LNCaP clone FGC (cell line): ENCODE results near the gene USP6NL.

ENCODE experiments used
- DNase-seq: peaks from one replicate; pipeline ENCODE4 v3.0.0-alpha.2; 2011; ENCODE audit warnings: low read depth
- H3K4me3 ChIP-seq: 2 replicates; pipeline ENCODE4 v1.5.1; 2011; ENCODE audit warnings: mild to moderate bottlenecking, low read depth, low read length, control low read depth
- TF ChIP-seq, protein P1 (sequence below): IDR thresholded peaks from 2 replicates; pipeline ENCODE4 v1.5.1; 2012; ENCODE audit warnings: mild to moderate bottlenecking; ENCODE audit not compliant: control insufficient read depth, insufficient read depth; ENCODE audit errors: extremely low read depth

Gene USP6NL

DNA sequence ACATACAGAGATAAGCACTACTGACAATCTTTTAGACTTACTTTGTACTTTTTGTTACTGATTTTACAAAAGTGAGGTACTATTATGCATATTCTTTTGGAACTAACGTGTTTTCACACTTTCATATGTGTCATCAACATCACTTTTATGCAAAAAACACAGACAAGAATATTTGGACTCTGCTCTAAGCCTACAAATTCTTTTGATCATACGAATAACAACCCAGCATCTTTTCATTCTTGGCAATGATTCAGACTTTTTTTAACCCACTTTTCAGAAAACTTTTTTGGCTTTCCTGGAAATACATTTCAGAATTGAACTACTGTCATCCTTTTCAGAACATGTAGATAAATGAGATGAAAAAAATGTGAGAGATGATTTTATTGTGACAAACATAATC is 30.2 kb downstream of the USP6NL start:
- TF ChIP-seq, protein P1, sequence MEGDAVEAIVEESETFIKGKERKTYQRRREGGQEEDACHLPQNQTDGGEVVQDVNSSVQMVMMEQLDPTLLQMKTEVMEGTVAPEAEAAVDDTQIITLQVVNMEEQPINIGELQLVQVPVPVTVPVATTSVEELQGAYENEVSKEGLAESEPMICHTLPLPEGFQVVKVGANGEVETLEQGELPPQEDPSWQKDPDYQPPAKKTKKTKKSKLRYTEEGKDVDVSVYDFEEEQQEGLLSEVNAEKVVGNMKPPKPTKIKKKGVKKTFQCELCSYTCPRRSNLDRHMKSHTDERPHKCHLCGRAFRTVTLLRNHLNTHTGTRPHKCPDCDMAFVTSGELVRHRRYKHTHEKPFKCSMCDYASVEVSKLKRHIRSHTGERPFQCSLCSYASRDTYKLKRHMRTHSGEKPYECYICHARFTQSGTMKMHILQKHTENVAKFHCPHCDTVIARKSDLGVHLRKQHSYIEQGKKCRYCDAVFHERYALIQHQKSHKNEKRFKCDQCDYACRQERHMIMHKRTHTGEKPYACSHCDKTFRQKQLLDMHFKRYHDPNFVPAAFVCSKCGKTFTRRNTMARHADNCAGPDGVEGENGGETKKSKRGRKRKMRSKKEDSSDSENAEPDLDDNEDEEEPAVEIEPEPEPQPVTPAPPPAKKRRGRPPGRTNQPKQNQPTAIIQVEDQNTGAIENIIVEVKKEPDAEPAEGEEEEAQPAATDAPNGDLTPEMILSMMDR: no peak
- no peak overlapping the region for H3K4me3 ChIP-seq
- no peak for DNase-seq

DNA sequence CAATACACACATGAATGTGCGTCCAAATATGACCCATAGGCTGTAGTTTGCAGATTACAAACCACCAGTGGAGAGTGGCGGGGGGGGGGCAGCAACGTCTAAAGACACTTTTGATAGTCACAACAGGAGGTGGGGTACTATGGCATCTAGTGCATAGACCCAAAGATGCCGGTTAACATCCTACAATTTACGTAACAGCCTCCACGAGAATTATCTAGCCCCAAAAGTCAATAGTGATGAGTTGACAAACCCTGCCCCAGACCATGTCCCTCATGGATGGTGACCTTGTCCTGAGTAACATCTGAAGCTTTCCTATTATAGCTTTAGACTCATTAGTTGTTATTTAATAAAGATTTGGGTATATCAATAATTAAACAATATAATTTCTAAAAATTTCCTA is 31.6 kb downstream of the USP6NL start:
- DNase-seq: no peak
- TF ChIP-seq, protein P1: no peak
- no peak overlapping the region for H3K4me3 ChIP-seq

DNA sequence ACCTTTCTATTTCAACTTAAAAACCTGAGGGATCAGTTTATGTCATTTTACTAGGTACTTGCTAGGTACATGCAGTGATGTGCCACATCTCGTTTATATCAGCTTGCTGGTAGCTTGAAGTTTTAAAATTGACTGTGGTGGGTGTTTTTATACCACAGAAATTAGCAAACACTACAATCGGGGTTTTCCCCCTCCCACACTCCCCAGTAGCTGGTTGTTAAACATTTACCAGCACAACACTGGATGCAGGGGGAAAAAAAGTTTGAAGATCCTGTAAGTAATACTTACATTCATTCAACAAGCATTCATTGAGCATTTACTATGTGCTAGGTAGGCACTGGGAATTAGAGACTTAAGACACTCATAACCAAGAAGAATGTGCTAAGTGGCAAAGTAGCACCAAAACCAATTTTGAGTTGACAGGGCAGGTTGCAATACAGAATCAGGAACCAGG is 32.6 kb downstream of the USP6NL start:
- TF ChIP-seq, protein P1: no peak
- no peak for DNase-seq
- H3K4me3 ChIP-seq: no peak overlapping the region

DNA sequence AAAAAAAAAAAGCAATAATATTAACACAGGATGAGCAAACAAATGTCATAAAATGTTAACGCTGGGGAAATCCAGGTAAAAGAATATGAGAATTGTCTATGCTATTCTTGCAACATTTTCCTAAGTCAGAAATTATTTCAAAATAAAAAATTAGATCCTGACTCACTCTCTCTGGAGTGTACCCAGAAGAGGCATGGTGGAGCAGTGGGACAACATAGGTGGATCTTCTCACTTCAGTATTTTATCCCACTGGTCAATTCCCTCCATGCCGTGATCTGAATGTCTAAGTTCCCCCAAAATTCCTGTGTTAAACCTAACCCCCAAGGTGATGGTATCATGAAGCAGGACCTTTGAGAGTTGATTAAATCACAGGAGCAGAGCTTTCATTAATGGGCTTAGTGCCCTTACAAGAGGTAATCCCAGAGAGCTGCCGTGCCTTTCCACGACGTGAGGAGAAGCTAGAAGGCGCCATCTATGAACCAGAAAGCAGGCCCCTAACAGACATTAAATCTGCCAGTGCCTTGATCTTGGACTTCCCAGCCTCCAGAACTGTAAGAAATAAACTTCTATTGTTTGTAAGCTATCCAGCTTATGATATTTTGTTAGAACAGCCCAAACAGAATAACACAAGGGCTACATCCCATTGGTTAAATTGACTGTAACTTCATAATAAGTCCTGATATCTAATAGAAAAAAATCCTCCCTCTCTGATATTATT is 35.2 kb downstream of the USP6NL start:
- TF ChIP-seq, protein P1: no peak

DNA sequence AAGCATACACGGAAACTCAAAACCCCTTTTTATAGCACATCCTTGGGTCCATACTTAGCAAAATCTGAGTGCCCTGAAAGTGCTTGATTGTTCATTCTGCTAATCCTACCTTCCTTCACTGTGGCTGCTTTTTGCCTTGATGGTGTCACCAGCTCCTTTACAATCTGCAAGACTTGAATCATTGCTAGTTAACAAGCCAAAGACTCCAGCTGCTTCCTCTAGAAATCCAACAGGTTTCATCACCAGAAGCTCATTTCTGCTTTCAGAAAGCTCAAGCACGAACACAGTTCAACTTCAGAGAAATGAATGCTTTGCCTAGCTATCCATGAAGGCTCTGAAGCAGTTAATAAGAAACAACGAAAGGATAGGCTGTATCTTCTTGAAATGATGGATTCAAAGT is 38.0 kb downstream of the USP6NL start:
- TF ChIP-seq, protein P1: no peak
- H3K4me3 ChIP-seq: no peak overlapping the region
- no peak for DNase-seq

More for the DNA sequence above, 35.2 kb downstream of the USP6NL start:
- DNase-seq: no peak
- no peak overlapping the region for H3K4me3 ChIP-seq

DNA sequence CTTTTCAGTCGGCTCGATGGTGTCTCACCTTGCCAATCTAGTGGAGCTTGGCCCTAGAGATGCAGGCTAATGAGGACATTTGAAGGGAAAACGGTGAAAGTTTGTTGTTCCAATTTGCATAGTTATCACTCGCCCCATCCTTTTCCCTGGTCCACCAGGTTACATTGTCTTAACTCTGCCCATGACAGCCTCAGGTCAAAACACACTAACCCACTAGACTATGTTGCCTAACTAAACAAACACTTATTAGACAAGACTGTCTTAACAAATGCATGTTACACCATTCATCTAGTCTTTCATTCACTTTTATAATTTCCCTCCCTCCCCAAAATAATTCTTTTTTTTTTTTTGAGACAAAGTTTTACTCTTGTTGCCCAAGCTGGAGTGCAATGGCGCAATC is 40.7 kb downstream of the USP6NL start:
- TF ChIP-seq, protein P1: no peak
- H3K4me3 ChIP-seq: no peak overlapping the region
- no peak for DNase-seq

DNA sequence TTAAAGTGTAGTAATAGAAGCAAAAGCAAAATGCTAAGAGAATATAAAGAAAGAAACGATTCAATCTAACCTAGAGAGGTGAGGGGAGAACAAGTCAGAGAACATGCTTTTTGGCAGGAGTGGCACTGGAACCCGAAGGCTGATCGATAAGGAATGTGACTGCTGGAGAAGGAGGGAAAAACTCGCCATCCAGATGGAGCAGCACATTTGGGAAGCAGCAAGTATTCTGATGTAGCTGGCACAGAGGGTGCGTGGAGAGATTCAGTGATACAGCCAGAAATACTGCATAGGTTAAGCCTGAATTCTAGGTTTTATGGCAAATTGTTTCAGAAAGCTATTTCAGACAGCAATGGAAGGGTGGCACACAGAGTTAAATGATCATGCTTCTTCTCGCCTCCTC is 42.0 kb downstream of the USP6NL start:
- TF ChIP-seq, protein P1: no peak
- DNase-seq: no peak
- no peak overlapping the region for H3K4me3 ChIP-seq
